HAP-1 (cell line): Measurements from ENCODE around the gene BIRC5.

ENCODE experiments used
- DNase-seq, 2 experiments: peaks; one replicate each; pipeline ENCODE4 v3.0.0-alpha.2; 2016 to 2020; ENCODE audit warnings: low spot score in 2 of 2
- H3K27me3 ChIP-seq: fragments of 250-450 bp; sonication (Bioruptor Pico); 2 replicates; pipeline ENCODE4 v1.5.1; 2020; ENCODE audit warnings: low read depth, mild to moderate bottlenecking, moderate library complexity
- H3K36me3 ChIP-seq: fragments of 250-450 bp; sonication (Bioruptor Pico); replicated peaks from 2 replicates; pipeline ENCODE4 v1.5.1; 2020; ENCODE audit warnings: mild to moderate bottlenecking
- H3K4me1 ChIP-seq: fragments of 250-450 bp; sonication (Bioruptor Pico); 2 replicates; pipeline ENCODE4 v1.5.1; 2020; ENCODE audit warnings: mild to moderate bottlenecking
- H3K4me3 ChIP-seq: fragments of 250-450 bp; sonication (Bioruptor Pico); 2 replicates; pipeline ENCODE4 v1.5.1; 2020; ENCODE audit warnings: mild to moderate bottlenecking, moderate library complexity
- H3K9me3 ChIP-seq: fragments of 250-450 bp; sonication (Bioruptor Pico); 2 replicates; pipeline ENCODE4 v1.5.1; 2020; ENCODE audit warnings: mild to moderate bottlenecking, moderate library complexity
- in situ Hi-C: fragments of 300-500 bp; cut with MboI; formaldehyde crosslinking; loops from 3 replicates; pipeline ENCODE4 v1.14.3; 2020; ENCODE audit warnings: low sequenced_read_pairs, inconsistent platforms, mixed read lengths

Gene BIRC5

DNA sequence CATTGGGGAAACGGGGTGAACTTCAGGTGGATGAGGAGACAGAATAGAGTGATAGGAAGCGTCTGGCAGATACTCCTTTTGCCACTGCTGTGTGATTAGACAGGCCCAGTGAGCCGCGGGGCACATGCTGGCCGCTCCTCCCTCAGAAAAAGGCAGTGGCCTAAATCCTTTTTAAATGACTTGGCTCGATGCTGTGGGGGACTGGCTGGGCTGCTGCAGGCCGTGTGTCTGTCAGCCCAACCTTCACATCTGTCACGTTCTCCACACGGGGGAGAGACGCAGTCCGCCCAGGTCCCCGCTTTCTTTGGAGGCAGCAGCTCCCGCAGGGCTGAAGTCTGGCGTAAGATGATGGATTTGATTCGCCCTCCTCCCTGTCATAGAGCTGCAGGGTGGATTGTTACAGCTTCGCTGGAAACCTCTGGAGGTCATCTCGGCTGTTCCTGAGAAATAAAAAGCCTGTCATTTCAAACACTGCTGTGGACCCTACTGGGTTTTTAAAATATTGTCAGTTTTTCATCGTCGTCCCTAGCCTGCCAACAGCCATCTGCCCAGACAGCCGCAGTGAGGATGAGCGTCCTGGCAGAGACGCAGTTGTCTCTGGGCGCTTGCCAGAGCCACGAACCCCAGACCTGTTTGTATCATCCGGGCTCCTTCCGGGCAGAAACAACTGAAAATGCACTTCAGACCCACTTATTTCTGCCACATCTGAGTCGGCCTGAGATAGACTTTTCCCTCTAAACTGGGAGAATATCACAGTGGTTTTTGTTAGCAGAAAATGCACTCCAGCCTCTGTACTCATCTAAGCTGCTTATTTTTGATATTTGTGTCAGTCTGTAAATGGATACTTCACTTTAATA is 10.4 kb downstream of the BIRC5 start:
- in situ Hi-C loops: no loop called here
- Histone ChIP-seq H3K4me3 (no peak overlapping the region), H3K27me3 (0 out of 2 replicates have a peak, but pooled peaks cover 6% of the 10 kb centered on the region), H3K4me1 (no peaks in the 10 kb centered on the region), H3K36me3 (peaks cover 52% of the 10 kb centered on the region), H3K9me3 (no peaks in the 10 kb centered on the region)
- DNase-seq: no peak

DNA sequence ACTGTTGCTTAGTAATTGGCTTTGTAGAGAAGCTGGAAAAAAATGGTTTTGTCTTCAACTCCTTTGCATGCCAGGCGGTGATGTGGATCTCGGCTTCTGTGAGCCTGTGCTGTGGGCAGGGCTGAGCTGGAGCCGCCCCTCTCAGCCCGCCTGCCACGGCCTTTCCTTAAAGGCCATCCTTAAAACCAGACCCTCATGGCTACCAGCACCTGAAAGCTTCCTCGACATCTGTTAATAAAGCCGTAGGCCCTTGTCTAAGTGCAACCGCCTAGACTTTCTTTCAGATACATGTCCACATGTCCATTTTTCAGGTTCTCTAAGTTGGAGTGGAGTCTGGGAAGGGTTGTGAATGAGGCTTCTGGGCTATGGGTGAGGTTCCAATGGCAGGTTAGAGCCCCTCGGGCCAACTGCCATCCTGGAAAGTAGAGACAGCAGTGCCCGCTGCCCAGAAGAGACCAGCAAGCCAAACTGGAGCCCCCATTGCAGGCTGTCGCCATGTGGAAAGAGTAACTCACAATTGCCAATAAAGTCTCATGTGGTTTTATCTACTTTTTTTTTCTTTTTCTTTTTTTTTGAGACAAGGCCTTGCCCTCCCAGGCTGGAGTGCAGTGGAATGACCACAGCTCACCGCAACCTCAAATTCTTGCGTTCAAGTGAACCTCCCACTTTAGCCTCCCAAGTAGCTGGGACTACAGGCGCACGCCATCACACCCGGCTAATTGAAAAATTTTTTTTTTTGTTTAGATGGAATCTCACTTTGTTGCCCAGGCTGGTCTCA is 11.2 kb downstream of the BIRC5 start:
- DNase-seq: no peak
- peaks cover 6% of the 10 kb centered on the region; the same call in 1 of the 2 replicates for H3K27me3 ChIP-seq
- H3K9me3 ChIP-seq: no peaks in the 10 kb centered on the region
- no peak overlapping the region for H3K4me3 ChIP-seq
- peaks cover 46% of the 10 kb centered on the region for H3K36me3 ChIP-seq
- in situ Hi-C loops: no loop called here
- no peaks in the 10 kb centered on the region for H3K4me1 ChIP-seq

DNA sequence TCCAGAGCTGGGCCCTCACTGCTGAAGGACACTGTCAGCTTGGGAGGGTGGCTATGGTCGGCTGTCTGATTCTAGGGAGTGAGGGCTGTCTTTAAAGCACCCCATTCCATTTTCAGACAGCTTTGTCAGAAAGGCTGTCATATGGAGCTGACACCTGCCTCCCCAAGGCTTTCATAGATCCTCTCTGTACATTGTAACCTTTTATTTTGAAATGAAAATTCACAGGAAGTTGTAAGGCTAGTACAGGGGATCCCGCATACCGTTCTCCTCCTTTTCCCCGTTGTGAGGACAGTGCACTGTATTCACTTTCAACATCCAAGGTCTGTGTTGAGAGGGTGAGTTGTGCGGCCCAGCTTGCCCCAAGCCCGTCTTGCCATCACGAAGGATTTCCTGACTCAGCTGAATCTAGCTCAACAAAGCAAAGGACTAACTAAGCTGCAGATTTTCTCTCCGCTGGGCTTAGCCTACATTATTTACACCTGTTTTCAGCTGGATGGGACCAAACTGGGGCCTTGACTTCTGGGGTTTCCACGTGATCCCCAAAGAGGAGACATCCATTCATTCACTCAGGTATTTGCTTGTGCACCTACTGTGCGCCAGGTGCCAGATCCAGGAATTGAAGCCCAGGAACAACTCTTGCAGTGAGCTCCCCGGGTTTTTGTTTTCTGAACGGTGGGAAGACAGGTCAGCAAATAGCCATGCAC is 12.2 kb downstream of the BIRC5 start:
- Histone ChIP-seq H3K27me3 (peaks cover 16% of the 10 kb centered on the region), H3K4me3 (no peak overlapping the region), H3K36me3 (peaks cover 37% of the 10 kb centered on the region), H3K4me1 (no peaks in the 10 kb centered on the region), H3K9me3 (no peaks in the 10 kb centered on the region)
- in situ Hi-C loops: no loop called here
- DNase-seq: no peak

DNA sequence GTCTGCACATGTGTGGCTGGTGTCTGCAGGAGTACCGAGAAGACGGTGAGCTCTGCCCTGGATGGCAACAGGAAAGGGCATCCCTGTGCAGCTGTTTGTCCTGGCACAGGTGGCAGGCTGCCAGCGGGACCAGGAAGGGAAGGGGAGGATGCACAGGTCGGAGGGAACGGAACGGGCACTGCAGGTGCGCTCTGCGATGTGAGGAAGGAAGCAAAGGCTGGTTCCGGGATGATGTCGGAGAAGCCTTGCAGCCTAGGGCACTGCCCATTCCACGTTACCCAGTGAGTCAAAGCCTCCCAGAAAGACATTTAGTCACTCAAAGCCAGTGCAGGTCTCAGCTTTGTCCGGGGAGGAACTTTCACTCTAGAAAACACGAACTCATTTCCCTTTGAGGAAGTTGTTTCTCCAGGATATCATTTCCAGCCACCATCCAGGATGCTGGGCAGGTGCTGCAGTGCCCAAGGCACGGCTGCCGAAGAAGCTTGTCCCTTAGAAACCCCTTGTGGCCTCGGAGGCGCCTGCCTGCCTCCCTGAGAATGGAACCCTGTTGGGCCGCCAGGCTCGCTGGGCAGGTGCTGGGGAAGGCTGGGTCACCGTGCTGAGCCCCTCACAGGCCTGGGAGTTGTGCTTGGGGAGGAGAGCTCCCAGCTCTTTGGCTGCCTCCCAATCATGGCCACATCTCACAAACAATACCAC is 12.9 kb downstream of the BIRC5 start:
- peaks cover 30% of the 10 kb centered on the region for H3K36me3 ChIP-seq
- H3K4me1 ChIP-seq: no peaks in the 10 kb centered on the region
- no peak overlapping the region for H3K4me3 ChIP-seq
- in situ Hi-C loops: no loop called here
- H3K9me3 ChIP-seq: no peaks in the 10 kb centered on the region
- H3K27me3 ChIP-seq: peaks cover 20% of the 10 kb centered on the region
- DNase-seq: peak in 1 of 2 experiments; percentile 25

GRCh38 chr17:78227455-78227916 is 13.4 kb downstream of the BIRC5 start:
- H3K27me3 ChIP-seq: peaks cover 26% of the 10 kb centered on the region
- H3K4me3 ChIP-seq: no peak overlapping the region
- in situ Hi-C loops: no loop called here
- no peaks in the 10 kb centered on the region for H3K9me3 ChIP-seq
- peaks cover 27% of the 10 kb centered on the region for H3K36me3 ChIP-seq
- H3K4me1 ChIP-seq: no peaks in the 10 kb centered on the region
- DNase-seq: no peak

- no peak for DNase-seq
- H3K4me3 ChIP-seq: no peak overlapping the region
- in situ Hi-C loops: no loop called here
- H3K36me3 ChIP-seq: peaks cover 20% of the 10 kb centered on the region
- H3K27me3 ChIP-seq: peaks cover 28% of the 10 kb centered on the region
- H3K9me3 ChIP-seq: no peaks in the 10 kb centered on the region
- no peaks in the 10 kb centered on the region for H3K4me1 ChIP-seq
Measured at GRCh38 chr17:78228176-78228575, 14.1 kb downstream of the BIRC5 start.

DNA sequence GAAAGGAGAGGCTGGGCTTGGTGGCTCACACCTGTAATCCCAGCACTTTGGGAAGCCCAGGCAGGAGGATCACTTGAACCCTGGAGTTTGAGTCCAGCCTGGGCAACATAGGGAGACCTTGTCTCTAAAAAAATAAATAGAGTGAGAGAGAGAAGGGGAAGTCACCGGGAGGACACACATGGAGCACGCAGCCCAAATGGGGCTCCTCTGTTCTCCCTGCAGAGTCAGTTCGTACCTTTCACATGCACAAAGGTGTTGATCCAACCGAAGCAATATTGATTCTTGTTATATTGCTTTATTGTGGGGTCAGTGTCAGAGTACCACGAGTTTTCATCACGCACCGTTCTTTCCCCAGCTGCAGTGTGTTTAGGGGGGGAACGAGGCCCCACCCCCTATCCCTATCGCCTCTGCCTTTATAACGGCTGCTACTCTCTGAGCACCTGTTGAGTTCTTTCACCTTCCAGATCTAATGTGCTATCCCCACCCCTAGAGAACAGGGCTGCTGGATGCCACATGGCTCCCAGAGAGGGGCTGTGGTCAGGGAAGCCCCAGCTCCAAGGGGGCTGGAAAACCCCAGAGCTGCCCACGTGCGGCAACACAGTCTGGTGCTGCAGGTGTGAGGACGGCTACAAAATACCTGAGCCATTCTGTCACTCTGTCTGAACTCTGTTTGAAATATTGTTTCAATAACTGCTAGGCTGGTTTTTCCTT is 16.4 kb downstream of the BIRC5 start:
- H3K4me1 ChIP-seq: no peaks in the 10 kb centered on the region
- H3K4me3 ChIP-seq: no peak overlapping the region
- H3K27me3 ChIP-seq: peaks cover 28% of the 10 kb centered on the region
- H3K36me3 ChIP-seq: no peaks in the 10 kb centered on the region; the same call in 1 of the 2 replicates
- DNase-seq: no peak
- in situ Hi-C loops: no loop called here
- H3K9me3 ChIP-seq: no peaks in the 10 kb centered on the region

DNA sequence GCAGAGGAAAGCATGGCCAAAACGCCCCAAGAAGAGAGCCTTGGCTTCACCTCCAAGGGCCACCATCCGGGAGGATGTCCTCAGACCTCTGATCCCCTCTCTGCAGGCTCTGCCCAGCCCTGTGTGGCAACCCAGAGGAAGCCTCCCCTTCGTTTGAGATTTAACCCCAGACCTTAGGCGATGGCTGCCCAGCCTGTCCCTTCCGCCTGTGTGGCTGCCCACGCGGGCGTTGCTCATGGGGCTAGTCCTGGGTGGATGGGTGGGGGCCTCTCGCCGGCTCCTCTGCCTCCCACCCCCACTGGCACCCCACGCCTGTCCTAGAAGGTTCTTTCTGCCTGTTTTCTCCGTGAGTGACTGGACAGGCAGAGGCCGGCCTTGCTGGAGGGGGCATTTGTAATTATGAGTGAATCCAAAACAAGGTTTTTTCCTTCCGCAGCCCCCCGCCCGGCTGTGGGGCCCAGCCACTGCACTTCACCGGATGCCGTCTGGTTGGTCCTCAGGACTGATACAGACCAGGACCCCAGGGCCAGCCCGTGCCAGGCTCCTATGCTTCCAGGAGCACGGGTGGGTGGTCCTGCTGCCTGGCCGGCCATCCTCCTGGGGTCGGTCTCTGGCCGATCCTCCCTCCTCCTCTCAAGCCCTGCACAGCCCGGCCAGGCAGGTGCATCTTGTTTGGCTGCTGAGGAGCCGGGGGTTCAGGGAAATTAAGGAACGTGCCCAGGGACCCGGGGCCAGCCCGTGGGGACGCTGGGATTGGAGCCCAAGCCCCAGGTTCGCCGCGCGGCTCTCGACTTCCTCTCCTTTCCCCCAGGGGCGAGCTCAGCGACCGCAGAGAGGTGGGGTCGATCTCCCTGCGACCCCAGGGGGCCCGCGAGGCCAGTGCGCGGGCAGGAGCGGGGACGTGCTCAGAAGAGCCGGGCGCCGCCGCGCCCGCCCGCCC is 17.2 kb downstream of the BIRC5 start, which contains the start of gene TMEM235:
TMEM235 (plus strand) TSS at position 636 of the 940 bp plus-strand sequence. CDS start 393 bp downstream, outside the sequence.
- Histone ChIP-seq H3K4me1 (no peaks in the 10 kb centered on the region), H3K27me3 (peaks cover 28% of the 10 kb centered on the region), H3K9me3 (no peaks in the 10 kb centered on the region), H3K4me3 (no peak within 1 kb of the TSS), H3K36me3 (no peaks in the 10 kb centered on the region)
- no peak for DNase-seq
- in situ Hi-C loops: no loop called here

GRCh38 chr17:78231991-78232858 is 18.2 kb downstream of the BIRC5 start:
- in situ Hi-C loops: no loop called here
- DNase-seq: no peak
- Histone ChIP-seq H3K4me1 (no peaks in the 10 kb centered on the region), H3K36me3 (no peaks in the 10 kb centered on the region), H3K4me3 (no peak overlapping the region), H3K27me3 (peaks cover 25% of the 10 kb centered on the region), H3K9me3 (no peaks in the 10 kb centered on the region)

- no peaks in the 10 kb centered on the region for H3K36me3 ChIP-seq
- no peak for DNase-seq
- no peaks in the 10 kb centered on the region for H3K9me3 ChIP-seq
- H3K27me3 ChIP-seq: peaks cover 22% of the 10 kb centered on the region
- no peaks in the 10 kb centered on the region for H3K4me1 ChIP-seq
- no peak overlapping the region for H3K4me3 ChIP-seq
- in situ Hi-C loops: no loop called here
Measured at GRCh38 chr17:78232859-78233173, 18.8 kb downstream of the BIRC5 start.

- H3K27me3 ChIP-seq: peaks cover 22% of the 10 kb centered on the region
- H3K36me3 ChIP-seq: no peaks in the 10 kb centered on the region
- H3K4me3 ChIP-seq: no peak overlapping the region
- no peaks in the 10 kb centered on the region for H3K4me1 ChIP-seq
- no peak for DNase-seq
- in situ Hi-C loops: no loop called here
- H3K9me3 ChIP-seq: no peaks in the 10 kb centered on the region
Measured at GRCh38 chr17:78233678-78234077, 19.6 kb downstream of the BIRC5 start.
